GM19099 (cell line): ENCODE measurements around the gene SYNGAP1.

ENCODE experiments used
- POLR2A ChIP-seq: IDR thresholded peaks from 3 replicates; pipeline ENCODE4 v1.6.1; 2011; ENCODE audit warnings: low read depth; ENCODE audit not compliant: insufficient read length; ENCODE audit errors: extremely low read depth

Gene SYNGAP1

DNA sequence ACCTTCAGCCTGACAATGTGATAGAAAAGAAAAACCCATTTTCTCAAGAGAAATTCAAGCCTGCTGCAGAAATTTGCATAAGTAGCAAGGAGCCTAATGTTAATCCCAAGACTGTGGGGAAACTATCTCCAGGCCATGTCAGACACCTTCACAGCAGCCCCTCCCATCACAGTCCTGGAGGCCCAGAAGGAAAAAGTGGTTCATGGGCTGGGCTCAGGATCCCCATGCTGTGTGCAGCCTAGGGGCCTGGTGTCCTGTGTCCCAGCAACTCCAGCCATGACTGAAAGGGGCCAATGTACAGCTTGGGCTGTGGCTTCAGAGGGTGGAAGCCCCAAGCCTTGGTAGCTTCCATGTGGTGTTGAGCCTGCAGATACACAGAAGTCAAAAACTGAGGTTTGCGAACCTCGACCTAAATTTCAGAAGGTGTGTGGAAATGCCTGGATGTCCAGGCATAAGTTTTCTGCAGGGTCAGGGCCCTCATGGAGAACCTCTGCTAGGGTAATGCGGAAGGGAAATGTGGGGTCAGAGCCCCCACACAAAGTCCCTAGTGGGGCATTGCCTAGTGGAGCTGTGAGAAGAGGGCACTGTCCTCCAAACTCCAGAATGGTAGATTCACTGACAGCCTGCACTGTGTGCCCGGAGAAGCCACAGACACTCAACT, 46.3 kb downstream of the SYNGAP1 start:
- TF ChIP-seq POLR2A, result no peak

DNA sequence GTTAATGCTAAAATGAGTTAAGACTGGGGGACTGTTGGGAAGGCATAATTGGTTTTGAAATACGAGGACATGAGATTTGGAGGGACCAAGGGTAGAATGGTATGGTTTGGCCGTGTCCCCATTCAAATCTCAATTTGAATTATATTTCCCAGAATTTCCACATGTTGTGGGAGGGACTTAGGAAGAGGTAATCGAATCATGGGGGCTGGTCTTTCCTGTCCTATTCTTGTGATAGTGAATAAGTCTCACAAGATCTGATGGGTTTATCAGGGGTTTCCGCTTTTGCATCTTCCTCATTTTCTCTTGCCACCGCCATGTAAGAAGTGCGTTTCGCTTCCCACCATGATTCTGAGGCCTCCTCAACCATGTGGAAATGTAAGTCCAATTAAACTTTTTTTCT, 47.2 kb downstream of the SYNGAP1 start:
- TF ChIP-seq POLR2A, result no peak

DNA sequence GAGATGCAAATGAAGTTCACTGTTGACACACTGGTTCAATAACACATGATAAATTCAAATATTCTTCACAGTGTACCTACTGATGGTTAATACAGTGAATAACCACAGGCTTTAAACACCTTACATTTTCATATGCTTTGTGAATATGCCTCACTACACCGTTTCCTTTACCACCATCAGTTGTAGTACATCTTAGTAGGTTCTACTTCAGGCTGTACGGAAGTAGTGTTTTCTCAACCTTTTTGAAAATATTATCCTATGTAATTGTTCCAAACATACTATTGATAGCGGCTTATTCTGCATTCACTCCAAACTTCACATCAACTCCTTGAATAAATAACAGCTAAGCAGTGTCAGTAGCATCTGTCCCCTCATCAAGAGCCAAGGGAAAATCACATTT, 49.8 kb downstream of the SYNGAP1 start:
- TF ChIP-seq POLR2A, result no peak

DNA sequence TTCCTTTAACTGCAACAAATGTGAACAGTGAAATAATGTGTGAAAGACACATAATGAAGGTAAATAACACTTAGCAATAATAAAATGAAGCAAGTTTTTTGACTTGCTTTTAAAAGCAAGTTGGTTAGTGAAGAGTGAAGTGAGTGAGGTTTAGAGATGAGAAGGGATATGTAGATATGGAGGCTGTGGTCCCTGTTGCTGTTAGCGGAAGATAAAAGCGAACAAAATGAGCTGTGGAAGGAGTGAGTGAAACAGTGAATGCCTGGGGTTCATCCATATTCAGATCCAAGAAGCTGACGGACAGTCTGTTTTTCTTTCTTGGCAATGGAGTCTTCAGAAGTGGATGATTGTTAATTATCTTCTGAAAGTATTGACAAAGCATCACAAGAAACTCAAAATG, 58.0 kb downstream of the SYNGAP1 start:
- TF ChIP-seq POLR2A, result no peak

DNA sequence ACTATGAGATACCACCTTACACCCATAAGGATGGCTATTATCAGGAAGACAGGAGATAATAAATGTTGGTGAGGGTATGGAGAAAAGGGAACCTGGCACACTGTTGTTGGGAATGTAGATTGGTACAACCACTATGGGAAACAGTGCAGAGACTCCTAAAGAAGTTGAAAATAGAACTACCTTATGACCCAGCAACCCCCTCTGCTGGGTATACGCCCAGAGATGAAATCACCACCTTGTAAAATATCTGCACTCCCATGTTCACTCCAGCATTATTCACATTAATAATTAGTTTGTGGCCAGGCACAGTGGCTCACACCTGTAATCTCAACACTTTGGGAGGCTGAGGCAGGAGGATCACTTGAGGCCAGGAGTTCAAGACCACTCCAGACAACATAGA, 61.3 kb downstream of the SYNGAP1 start:
- no peak for TF ChIP-seq POLR2A

DNA sequence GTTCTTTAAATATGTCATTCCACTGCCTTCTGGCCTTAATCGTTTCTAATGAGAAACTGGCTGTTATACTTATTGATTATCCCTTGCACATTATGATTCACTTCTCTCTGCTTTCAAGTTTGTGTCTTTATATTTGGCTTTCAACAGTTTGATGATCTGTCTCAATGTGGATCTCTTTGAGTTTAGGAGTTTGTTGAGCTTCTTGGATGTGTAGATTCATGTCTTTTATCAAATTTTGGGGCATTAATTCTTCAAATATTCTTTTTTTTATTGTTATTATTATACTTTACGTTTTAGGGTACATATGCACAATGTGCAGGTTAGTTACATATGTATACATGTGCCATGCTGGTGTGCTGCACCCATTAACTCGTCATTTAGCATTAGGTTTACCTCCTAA, 63.8 kb downstream of the SYNGAP1 start:
- TF ChIP-seq POLR2A, result no peak

DNA sequence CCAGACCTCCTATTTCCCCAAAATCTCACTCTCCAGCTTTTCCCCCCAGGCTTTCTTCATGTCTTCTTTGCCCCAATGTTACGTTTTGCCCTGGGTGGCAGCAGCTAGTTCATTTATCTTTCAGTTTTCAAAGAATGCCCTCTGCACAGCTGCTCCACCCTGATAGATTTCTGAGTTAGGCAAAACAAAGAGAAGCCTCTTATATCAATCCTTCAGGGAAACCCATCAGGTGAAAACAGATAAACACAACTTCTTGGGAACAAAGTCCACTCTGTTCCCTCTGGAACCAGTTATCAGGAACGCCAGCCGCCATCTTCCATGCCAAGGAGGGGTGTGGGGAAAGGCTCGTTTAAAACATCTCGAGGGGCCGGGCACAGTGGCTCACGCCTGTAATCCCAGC, 68.5 kb downstream of the SYNGAP1 start:
- no peak for TF ChIP-seq POLR2A

DNA sequence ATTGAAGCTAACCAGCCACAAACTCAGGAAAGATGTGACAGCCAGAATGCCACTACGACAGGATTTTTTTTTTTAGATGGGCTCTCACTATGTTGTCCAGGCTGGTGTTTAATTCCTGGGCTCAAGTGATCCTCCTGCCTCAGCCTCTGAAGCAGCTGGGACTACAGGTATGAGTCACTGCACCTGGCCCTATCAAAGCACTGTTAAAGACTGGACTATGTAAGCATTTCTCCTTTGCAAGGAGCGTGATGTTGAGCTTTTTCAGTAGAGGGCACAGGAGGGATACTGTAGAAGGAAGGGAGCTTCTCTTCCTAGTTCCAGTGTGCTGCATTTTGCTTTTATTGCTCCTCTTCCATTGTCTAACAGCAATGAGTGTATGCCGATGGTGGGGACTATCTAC, 70.3 kb downstream of the SYNGAP1 start:
- TF ChIP-seq POLR2A, result no peak

DNA sequence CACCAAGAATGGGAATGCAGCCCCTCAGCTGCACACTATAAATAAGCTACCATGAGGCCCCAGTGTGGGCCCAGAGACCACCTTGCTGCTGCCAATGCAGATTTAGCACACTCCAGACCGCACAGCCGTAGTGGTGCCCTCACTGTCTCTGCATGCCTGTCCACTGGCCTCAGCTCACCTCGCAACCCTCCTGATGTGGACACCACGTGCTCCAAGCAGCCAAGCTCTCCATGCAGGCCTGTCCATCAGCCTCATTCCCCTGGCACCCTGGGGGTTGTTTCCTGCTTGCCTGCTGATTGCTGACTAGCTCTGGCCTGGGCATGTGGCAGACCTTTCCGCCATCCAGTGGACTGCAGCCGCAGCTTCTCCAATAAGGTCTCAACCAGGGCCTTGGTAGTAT, 70.8 kb downstream of the SYNGAP1 start:
- no peak for TF ChIP-seq POLR2A

DNA sequence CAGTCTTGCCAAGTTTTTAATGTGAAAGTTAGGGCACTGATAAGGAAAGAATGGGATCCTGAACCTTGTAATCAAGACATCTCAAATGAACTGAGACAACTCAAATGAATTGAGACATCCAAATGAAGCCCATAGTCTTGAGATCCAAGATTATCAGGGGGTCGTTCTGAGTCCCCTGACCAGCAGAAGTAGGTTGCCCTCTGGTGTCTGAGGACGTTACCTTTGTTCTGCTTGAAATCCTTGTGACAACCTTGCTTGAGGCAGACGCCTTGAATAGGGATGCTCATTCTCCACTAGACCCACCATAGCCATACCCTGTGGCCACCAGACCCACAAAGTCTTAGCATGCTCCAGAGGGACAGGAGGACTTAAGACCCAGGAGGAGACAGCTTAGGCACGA, 72.2 kb downstream of the SYNGAP1 start:
- TF ChIP-seq POLR2A, result no peak

DNA sequence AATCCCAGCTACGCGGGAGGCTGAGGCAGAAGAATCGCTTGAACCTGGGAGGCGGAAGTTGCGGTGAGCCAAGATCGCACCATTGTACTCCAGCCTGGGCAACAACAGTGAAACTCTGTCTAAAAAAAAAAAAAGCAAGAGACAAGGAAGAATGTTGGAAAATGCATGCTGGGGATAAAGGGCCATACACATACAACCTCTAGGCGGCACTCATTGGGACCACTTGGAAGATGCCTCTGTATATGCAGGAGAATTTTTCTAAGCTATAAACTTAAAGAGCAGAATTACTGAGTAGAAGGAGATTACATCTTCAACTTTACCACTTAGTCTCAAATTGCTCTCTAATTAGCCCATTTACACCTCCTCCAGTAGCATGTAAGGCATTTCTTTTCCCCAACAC, 77.3 kb downstream of the SYNGAP1 start:
- no peak for TF ChIP-seq POLR2A

DNA sequence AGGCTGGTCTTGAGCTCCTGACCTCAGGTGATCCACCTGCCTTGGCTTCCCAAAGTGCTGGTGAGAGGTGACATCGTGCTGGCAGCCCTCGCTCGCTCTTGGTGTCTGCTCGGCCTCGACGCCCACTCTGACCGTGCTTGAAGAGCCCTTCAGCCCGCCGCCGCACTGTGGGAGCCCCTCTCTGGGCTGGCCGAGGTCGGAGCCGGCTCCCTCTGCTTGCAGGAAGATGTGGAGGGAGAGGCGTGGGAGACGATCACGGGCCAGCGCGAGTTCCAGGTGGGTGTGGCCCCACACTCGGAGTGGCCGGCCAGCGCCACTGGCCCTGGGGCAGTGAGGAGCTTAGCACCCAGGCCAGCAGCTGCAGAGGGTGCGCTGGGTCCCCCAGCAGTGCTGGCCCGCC, 82.6 kb downstream of the SYNGAP1 start:
- no peak for TF ChIP-seq POLR2A

DNA sequence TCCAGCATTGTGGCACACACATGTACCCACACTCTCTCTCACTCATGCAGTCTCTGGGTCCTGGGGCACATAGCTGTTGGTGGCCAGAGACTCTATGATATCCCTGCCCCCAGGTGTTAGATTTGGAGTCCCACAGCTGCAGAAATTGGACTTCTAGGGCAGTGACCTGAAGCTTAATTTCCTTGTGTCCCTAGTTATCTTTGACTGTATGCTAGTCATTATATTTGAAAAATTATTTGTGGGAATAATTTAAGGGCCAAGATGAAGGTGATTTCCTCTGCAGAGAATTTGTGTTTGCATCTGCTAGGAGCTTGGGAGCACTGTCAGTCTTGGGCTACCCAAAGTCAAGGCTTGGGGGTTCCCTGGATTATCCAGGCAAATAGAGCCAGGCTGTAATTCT, 84.6 kb downstream of the SYNGAP1 start:
- no peak for TF ChIP-seq POLR2A
